Measurements from ENCODE around the gene RCOR2.

- no peak for TF ChIP-seq CTCF (IDR thresholded peaks at IDR 0.05)
- no peak for TF ChIP-seq EZH2 (IDR thresholded peaks at IDR 0.05)
- TF ChIP-seq EZH2phosphoT487 (IDR thresholded peaks at IDR 0.05), result no peak
Observed at GRCh38 chr11:63952570-63952969, 35.6 kb upstream of the RCOR2 start.

All from neural progenitor cell (in vitro differentiated cells).